PC-3 (cell line): ENCODE results near the gene DALRD3.

Source experiments
- EZH2 ChIP-seq: fragments of 300-600 bp; sonication (generic); IDR thresholded peaks from one replicate; pipeline ENCODE4 v1.6.1; 2017; ENCODE audit warnings: antibody characterized with exemption, mild to moderate bottlenecking, low read length; ENCODE audit not compliant: unreplicated experiment
- TF ChIP-seq, protein P1 (sequence below): fragments of 300-600 bp; sonication (generic); conservative IDR thresholded peaks from 2 replicates; pipeline ENCODE4 v1.5.1; 2017; ENCODE audit warnings: antibody characterized with exemption, low read depth, mild to moderate bottlenecking, low read length

- TF ChIP-seq, protein P1, sequence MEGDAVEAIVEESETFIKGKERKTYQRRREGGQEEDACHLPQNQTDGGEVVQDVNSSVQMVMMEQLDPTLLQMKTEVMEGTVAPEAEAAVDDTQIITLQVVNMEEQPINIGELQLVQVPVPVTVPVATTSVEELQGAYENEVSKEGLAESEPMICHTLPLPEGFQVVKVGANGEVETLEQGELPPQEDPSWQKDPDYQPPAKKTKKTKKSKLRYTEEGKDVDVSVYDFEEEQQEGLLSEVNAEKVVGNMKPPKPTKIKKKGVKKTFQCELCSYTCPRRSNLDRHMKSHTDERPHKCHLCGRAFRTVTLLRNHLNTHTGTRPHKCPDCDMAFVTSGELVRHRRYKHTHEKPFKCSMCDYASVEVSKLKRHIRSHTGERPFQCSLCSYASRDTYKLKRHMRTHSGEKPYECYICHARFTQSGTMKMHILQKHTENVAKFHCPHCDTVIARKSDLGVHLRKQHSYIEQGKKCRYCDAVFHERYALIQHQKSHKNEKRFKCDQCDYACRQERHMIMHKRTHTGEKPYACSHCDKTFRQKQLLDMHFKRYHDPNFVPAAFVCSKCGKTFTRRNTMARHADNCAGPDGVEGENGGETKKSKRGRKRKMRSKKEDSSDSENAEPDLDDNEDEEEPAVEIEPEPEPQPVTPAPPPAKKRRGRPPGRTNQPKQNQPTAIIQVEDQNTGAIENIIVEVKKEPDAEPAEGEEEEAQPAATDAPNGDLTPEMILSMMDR, result no peak
- TF ChIP-seq EZH2, result no peak
Observed at GRCh38 chr3:49001155-49001554, 17.2 kb downstream of the DALRD3 start.
